AML-193 (cell line): ENCODE results near the gene SEPTIN1.
A peak's percentile ranks its signal among the peaks of the same experiment; 100 is the strongest.
"Not testable (repeated sequence)": the region's sequence is repeated elsewhere in the genome, so short reads cannot be mapped to it uniquely, and the experiment has no call there.

Source experiments
- DNase-seq, 2 experiments: peaks; one replicate each; lab custom pipeline; 2025; lab: John Stamatoyannopoulos, UW

Gene SEPTIN1

GRCh38 chr16:30357715-30358576 is 24.4 kb downstream of the SEPTIN1 start:
- no peak for DNase-seq

GRCh38 chr16:30357085-30357714 is 25.2 kb downstream of the SEPTIN1 start:
- no peak for DNase-seq

DNA sequence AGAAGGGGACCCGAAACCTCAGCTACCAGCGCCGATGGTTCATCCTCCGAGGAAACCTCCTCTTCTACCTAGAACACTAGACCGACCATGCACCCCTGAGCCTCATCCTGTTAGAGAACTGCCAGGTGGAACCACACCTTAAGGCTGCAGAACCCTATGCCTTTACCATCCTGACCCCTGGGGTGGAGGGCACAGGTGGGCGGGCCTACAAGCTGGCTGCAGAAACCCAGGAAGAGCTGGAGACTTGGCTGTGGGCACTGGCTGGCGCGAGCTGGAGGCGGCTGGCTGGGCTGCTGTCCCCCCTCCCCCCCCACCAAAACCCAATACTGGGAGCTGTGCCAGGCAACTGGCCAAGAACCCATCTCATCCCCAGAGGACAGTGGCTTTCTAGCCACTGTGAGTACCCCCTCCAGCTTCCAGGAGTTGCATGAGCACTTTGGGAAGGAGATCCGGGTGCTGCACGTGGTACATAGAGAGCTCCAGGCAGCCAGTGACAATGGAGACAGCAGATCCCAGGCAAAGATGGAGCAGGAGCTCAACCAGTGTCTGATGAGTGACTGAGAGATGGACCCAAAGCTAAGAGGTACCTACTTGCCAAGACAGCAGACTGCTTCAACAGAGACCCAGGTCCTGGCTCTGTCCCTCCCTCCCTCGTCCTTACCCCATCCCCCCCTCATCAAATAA is 25.8 kb downstream of the SEPTIN1 start:
- no peak for DNase-seq

- no peak for DNase-seq
These were observed 26.4 kb downstream of the SEPTIN1 start for GRCh38 chr16:30355954-30356308.

DNA sequence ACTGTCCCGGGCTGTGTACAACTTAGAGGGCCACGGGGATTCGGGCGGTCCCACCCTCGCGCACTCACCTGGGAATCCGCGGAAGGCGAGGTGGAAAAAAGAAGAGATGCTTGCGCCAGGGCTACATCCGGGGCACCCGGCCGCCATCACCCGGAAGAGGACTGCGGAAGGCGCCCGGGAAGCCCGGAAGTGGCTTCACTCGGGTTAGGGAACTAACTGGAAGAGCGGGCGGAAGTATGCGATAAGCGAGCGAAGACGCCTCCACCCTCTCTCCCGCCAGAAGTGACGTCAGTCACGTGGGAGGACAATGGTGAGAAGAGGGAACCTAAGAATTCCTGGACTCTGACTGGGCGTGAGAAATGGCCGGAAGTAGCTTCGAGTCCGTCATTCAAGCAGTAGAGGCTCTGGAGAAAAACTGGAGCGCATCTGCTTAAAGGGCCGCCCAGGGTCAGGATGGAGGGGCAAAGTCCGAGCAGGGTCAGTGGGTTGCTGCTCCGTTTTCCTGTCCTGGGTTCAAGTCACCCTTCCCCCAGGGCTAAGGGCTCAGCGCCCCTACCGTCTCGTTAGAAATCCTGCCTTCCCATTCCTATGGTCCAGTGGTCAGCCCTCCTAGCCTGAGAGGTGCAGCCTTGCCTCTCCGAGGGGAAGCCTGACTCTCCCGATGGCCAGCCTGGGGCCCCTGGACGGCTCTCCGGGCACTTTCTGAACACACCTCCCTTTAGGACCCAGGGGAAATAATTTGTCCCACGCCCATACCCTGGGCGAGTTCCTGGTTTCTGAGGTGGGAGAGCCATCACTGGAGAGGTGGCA is 27.0 kb downstream of the SEPTIN1 start, which contains the start of gene CD2BP2:
CD2BP2 (minus strand) TSS at position 165 of the 810 bp plus-strand sequence. CDS start 627 bp downstream, outside the sequence.
- peak; percentile 96 to 97 for DNase-seq

- no peak for DNase-seq
These were observed 27.8 kb downstream of the SEPTIN1 start for GRCh38 chr16:30354423-30355143.

GRCh38 chr16:30353438-30354129 is 28.8 kb downstream of the SEPTIN1 start:
- no peak for DNase-seq

GRCh38 chr16:30352488-30353401 is 29.6 kb downstream of the SEPTIN1 start:
- DNase-seq, result no peak

- DNase-seq, result no peak
These were observed 30.6 kb downstream of the SEPTIN1 start for GRCh38 chr16:30351586-30352419.

DNA sequence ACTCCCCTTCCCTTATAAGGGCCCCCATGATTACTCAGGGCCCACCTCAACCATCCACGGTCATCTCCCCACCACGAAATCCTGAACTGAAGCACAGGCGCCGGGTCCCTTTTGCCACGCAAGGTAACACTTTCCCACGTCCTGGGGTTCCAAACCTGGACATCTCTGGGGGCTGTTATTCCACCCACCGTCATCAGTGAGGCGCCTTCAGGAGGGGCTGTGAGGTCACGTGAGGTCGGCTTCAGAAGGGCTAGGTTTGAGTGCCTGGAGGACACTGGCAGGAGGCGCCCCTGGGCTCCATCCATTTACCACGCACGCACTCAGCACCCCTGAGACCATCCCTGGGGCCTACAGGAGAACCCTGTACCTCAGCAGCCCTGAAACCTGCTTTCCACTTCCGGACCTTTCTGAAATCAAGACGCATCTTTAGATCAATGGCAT is 31.3 kb downstream of the SEPTIN1 start:
- no peak for DNase-seq

DNA sequence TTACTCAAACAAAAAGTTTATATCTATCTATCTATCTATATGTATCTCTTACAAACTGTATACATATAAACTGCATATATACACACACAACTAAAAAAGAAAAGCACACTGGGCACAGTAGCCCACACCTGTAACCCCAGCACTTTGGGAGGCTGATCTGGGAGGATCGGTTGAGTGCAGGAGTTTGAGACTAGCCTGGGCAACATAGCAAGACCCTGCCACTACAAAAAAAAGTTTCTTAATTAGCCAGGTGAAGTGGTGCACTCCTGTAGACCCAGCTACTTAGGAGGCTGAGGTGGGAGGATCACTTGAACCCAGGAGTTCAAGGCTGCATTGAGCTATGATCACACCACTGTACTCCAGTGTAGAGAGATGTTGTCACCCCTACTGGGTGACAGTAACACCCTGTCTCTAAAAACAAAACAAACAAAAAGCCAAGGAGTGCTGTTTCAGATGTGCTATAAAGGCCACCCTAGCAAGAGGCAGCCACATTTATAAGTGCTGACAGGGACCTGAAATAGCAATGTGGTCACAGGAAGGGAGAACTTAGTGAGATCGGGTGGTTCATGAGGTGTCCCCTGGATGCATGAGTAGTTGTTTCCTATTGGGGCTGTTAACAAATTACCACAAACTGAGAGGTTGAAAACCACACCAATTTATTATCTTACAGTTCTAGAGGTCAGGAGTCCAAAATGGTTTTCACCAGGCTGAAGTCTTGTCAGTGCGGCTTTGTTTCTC is 32.1 kb downstream of the SEPTIN1 start:
- DNase-seq, result no peak

GRCh38 chr16:30349675-30350074 is 32.7 kb downstream of the SEPTIN1 start:
- no peak for DNase-seq

DNA sequence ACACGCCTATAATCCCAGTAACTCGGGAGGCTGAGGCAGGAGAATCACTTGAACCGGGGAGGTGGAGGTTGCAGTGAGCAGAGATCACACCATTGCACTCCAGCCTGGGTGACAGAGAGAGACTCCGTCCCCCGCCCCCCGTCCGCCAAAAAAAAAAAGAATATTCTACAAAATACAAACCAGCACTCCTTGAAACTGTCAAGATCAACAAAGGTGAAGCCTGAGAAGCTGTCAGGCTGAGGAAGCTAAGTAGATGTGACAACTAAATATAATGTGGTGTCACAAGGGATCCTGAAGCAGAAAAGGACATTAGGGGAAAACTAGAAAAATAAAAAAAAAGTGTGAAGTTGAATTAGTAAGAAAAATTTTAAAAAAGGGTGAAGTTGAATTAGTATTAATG is 33.4 kb downstream of the SEPTIN1 start:
- no peak for DNase-seq

GRCh38 chr16:30348113-30348512 is 34.2 kb downstream of the SEPTIN1 start:
- no peak for DNase-seq

- no peak for DNase-seq
These were observed 36.1 kb downstream of the SEPTIN1 start for GRCh38 chr16:30346286-30346685.

DNA sequence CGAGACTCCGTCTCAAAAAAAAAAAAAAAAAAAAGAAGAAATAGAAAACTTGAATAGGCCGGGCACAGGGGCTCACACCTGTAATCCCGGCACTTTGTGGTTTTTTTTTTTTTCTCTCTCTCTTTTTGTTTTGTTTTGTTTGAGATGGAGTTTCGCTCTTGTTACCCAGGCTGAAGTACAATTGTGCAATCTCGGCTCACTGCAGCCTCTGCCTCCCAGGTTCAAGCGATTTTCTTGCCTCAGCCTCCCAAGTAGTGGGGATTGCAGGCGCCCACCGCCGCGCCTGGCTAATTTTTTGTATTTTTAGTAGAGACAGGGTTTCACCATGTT is 38.9 kb downstream of the SEPTIN1 start:
- DNase-seq, result not testable (repeated sequence)

DNA sequence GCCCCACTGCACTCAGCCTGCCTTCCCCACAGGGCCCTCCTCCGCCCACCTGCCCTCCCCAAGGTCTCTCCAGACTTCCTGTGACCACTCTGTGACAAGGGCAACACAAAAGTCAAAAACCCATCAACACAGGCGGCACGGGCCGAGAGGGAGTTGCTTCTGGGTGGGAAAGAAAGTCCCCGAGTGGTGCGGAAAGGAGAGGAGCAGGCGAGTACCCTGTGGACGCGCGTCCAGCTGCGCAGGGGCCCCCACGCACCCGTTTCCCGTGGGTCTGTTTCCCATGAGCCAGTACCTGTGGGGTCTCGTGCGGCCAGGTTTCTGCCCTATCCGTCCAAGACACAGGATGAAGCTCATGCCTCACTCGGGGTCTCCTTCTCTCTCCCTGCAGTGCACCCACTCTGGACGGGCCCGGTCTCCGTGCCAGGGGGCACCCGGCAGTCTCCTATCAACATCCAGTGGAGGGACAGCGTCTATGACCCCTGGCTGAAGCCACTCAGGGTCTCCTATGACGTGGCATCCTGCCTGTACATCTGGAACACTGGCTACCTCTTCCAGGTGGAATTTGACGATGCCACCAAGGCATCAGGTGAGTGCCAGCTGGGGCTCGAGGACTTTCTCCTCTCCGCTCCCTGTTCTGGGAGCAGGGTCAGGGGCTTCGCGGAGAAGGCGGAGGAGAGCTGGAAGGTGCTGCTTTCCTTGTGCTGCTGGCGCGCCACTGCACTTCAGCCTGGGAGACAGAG is 39.4 kb downstream of the SEPTIN1 start:
- no peak for DNase-seq
